ENCODE data around the gene SPAG9.

The SPAG9 gene

GRCh38 chr17:50956409-50956749, 164.3 kb downstream of the SPAG9 start:
- Histone ChIP-seq H3K9me3 (ENCODE audit: low read depth, low read length) (no peaks in the 10 kb centered on the region), H3K36me3 (ENCODE audit: insufficient read depth, low read length) (no peaks in the 10 kb centered on the region), H3K27ac (no peak overlapping the region), H3K9ac (ENCODE audit: insufficient read length) (no peak overlapping the region), H3K4me3 (no peak overlapping the region)
- no peak for DNase-seq (ENCODE audit: low read depth, low spot score)
- TF ChIP-seq EZH2 (IDR thresholded peaks at IDR 0.05) (no peak), FOXP2 (optimal IDR thresholded peaks at IDR 0.05; ENCODE audit: control extremely low read depth, extremely low read length, insufficient read depth) (no peak), POLR2AphosphoS5 (IDR thresholded peaks at IDR 0.05; ENCODE audit: borderline replicate concordance, low read depth, low read length) (no peak)

GRCh38 chr17:50955667-50956120, 165.0 kb downstream of the SPAG9 start:
- Histone ChIP-seq H3K27ac (no peak overlapping the region), H3K9ac (ENCODE audit: insufficient read length) (no peak overlapping the region), H3K9me3 (ENCODE audit: low read depth, low read length) (no peaks in the 10 kb centered on the region), H3K4me3 (no peak overlapping the region), H3K36me3 (ENCODE audit: insufficient read depth, low read length) (no peaks in the 10 kb centered on the region)
- no peak for TF ChIP-seq FOXP2 (optimal IDR thresholded peaks at IDR 0.05; ENCODE audit: control extremely low read depth, extremely low read length, insufficient read depth)
- TF ChIP-seq EZH2 (IDR thresholded peaks at IDR 0.05) = no peak
- no peak for TF ChIP-seq POLR2AphosphoS5 (IDR thresholded peaks at IDR 0.05; ENCODE audit: borderline replicate concordance, low read depth, low read length)
- DNase-seq (ENCODE audit: low read depth, low spot score) = no peak

DNA sequence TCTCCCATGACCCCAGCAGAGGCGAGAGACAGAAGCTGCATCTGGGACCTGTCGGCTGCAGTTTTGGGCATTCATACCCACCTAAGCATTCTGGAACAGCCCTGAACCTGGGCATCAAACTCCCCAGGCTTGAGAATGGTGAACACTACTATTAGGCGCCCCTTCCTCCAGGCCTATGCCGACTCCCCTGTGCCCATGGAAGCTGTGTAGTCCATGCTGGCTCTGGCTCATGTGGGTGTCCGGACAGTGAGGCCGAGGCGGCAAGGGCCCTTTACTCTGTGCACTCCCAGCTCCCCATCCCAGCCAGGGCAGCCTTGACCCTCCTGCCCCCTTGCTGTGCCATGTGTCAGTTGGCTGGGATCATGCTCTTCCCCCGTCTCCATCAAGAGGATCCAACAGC, 165.5 kb downstream of the SPAG9 start:
- H3K27ac ChIP-seq = no peak overlapping the region
- no peaks in the 10 kb centered on the region for H3K36me3 ChIP-seq (ENCODE audit: insufficient read depth, low read length)
- no peaks in the 10 kb centered on the region for H3K9me3 ChIP-seq (ENCODE audit: low read depth, low read length)
- H3K4me3 ChIP-seq = no peak overlapping the region
- TF ChIP-seq POLR2AphosphoS5 (IDR thresholded peaks at IDR 0.05; ENCODE audit: borderline replicate concordance, low read depth, low read length) = no peak
- no peak for TF ChIP-seq EZH2 (IDR thresholded peaks at IDR 0.05)
- no peak for TF ChIP-seq FOXP2 (optimal IDR thresholded peaks at IDR 0.05; ENCODE audit: control extremely low read depth, extremely low read length, insufficient read depth)
- no peak overlapping the region for H3K9ac ChIP-seq (ENCODE audit: insufficient read length)
- DNase-seq (ENCODE audit: low read depth, low spot score) = no peak

DNA sequence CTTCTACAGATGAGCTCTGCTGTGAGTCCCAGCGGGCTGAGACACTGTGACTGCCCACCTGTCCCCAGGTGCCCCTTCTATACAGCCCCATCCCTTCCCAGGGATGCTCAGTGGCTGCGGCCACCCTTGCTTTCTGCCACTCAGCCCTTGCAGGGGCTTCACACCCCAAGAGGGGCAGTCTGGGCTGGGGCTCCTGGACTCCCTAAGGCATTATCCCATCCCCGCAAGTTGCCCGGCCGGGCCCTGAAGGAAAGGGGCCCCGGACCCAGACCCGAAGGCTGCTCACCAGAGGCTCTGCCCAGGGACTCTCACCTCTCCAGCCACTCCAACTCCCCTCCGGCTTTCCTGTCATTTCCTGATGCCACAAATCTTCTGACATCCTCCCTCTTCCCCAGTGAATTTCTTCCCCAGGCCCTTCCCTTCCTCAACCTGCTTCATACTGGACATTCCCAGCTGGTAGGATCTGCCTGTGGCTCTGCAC, 166.0 kb downstream of the SPAG9 start:
- H3K9me3 ChIP-seq (ENCODE audit: low read depth, low read length) = no peaks in the 10 kb centered on the region
- no peak for DNase-seq (ENCODE audit: low read depth, low spot score)
- no peak overlapping the region for H3K9ac ChIP-seq (ENCODE audit: insufficient read length)
- H3K27ac ChIP-seq = no peak overlapping the region
- TF ChIP-seq FOXP2 (optimal IDR thresholded peaks at IDR 0.05; ENCODE audit: control extremely low read depth, extremely low read length, insufficient read depth) (no peak), EZH2 (IDR thresholded peaks at IDR 0.05) (no peak), POLR2AphosphoS5 (IDR thresholded peaks at IDR 0.05; ENCODE audit: borderline replicate concordance, low read depth, low read length) (no peak)
- H3K36me3 ChIP-seq (ENCODE audit: insufficient read depth, low read length) = no peaks in the 10 kb centered on the region
- H3K4me3 ChIP-seq = no peak overlapping the region

DNA sequence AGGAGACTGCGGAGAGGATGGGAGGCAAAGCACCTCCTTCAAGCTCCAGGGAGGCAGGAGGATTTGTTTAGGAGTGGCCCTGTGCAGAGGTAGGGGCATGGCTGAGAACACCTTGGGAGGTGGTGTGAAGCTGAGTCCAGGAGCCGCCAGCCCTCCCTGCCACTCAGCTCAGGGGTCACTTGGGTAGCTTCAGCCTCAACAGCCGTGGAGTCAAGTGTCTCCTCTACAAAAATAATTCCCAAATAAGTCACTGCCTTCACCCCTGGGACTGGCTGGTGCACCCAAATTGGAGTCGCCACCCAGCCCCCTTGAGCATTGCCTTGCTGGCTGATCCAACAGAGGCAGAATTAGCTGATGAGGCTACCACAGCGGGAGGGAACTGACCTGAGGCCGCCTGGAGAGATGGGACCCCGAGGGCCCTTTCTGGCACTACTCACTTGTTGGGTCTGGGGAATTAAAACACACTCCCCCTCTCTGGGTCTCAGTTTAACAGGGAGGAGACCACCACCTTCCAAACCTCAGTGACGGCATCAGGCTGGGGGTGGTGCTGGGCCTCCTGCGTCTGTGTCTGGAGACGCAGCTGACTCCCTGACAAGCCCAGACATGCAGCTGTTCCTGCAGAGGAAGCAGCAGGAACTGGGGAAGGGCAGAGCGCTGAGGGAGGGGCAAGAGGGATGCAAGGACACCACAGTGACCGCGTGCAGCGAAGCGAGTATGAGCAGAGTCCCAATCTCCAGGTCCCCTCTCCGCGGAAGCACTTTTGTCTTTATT, 166.7 kb downstream of the SPAG9 start:
- H3K27ac ChIP-seq = no peak overlapping the region

DNA sequence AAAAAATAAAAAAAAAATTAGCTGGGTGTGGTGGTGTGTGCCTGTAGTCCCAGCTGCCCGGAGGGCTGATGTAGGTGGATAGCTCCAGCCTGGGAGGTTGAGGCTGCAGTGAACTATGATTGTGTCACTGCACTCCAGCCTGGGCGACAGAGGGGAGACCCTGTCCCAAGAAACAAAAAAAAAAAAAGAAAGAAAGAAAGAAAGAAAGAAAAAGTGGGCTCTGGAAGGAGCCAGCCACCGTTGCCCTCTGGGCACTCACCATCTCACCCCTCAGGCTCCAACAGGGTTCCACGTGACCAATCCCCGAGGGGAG, 167.2 kb downstream of the SPAG9 start:
- Histone ChIP-seq H3K9ac (ENCODE audit: insufficient read length) (no peak overlapping the region), H3K27ac (no peak overlapping the region), H3K36me3 (ENCODE audit: insufficient read depth, low read length) (no peaks in the 10 kb centered on the region), H3K9me3 (ENCODE audit: low read depth, low read length) (no peaks in the 10 kb centered on the region), H3K4me3 (no peak overlapping the region)
- TF ChIP-seq POLR2AphosphoS5 (IDR thresholded peaks at IDR 0.05; ENCODE audit: borderline replicate concordance, low read depth, low read length) = no peak
- DNase-seq (ENCODE audit: low read depth, low spot score) = no peak

More for the DNA sequence above, 166.7 kb downstream of the SPAG9 start:
- Histone ChIP-seq H3K36me3 (ENCODE audit: insufficient read depth, low read length) (no peaks in the 10 kb centered on the region), H3K4me3 (no peak overlapping the region), H3K9me3 (ENCODE audit: low read depth, low read length) (no peaks in the 10 kb centered on the region), H3K9ac (ENCODE audit: insufficient read length) (no peak overlapping the region)
- no peak for DNase-seq (ENCODE audit: low read depth, low spot score)
- no peak for TF ChIP-seq POLR2AphosphoS5 (IDR thresholded peaks at IDR 0.05; ENCODE audit: borderline replicate concordance, low read depth, low read length)
- no peak for TF ChIP-seq FOXP2 (optimal IDR thresholded peaks at IDR 0.05; ENCODE audit: control extremely low read depth, extremely low read length, insufficient read depth)
- TF ChIP-seq EZH2 (IDR thresholded peaks at IDR 0.05) = no peak

GRCh38 chr17:50952889-50953288, 167.8 kb downstream of the SPAG9 start:
- no peaks in the 10 kb centered on the region for H3K36me3 ChIP-seq (ENCODE audit: insufficient read depth, low read length)
- DNase-seq (ENCODE audit: low read depth, low spot score) = no peak

DNA sequence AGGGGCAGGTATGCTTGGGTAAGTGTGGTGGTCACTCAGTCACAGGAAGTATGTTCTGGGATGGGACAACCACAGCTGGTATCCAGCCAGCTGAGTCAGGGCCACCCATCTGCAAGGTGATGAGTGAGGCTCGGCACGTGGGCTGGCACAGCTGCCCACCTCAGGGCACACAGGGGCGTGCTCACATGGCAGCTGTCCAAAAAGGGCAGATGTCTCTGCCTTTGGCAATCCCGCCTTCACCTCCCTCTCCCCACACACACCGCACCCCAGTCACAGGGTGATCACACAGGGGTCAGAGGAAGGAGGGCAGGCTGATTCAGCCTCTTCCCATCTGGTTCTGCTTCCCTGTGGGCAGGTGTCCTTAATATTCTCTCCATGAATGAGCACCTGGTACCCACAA, 168.7 kb downstream of the SPAG9 start:
- Histone ChIP-seq H3K27ac (no peak overlapping the region), H3K9me3 (ENCODE audit: low read depth, low read length) (no peaks in the 10 kb centered on the region), H3K9ac (ENCODE audit: insufficient read length) (no peak overlapping the region), H3K36me3 (ENCODE audit: insufficient read depth, low read length) (no peaks in the 10 kb centered on the region), H3K4me3 (no peak overlapping the region)
- no peak for TF ChIP-seq POLR2AphosphoS5 (IDR thresholded peaks at IDR 0.05; ENCODE audit: borderline replicate concordance, low read depth, low read length)
- TF ChIP-seq EZH2 (IDR thresholded peaks at IDR 0.05) = no peak
- no peak for TF ChIP-seq FOXP2 (optimal IDR thresholded peaks at IDR 0.05; ENCODE audit: control extremely low read depth, extremely low read length, insufficient read depth)
- DNase-seq (ENCODE audit: low read depth, low spot score) = no peak

More at GRCh38 chr17:50952889-50953288, 167.8 kb downstream of the SPAG9 start:
- H3K9ac ChIP-seq (ENCODE audit: insufficient read length) = no peak overlapping the region
- H3K4me3 ChIP-seq = no peak overlapping the region
- no peaks in the 10 kb centered on the region for H3K9me3 ChIP-seq (ENCODE audit: low read depth, low read length)
- H3K27ac ChIP-seq = no peak overlapping the region
- TF ChIP-seq FOXP2 (optimal IDR thresholded peaks at IDR 0.05; ENCODE audit: control extremely low read depth, extremely low read length, insufficient read depth) (no peak), EZH2 (IDR thresholded peaks at IDR 0.05) (no peak), POLR2AphosphoS5 (IDR thresholded peaks at IDR 0.05; ENCODE audit: borderline replicate concordance, low read depth, low read length) (no peak)
